ENCODE results near the gene PSRC1.

DNA sequence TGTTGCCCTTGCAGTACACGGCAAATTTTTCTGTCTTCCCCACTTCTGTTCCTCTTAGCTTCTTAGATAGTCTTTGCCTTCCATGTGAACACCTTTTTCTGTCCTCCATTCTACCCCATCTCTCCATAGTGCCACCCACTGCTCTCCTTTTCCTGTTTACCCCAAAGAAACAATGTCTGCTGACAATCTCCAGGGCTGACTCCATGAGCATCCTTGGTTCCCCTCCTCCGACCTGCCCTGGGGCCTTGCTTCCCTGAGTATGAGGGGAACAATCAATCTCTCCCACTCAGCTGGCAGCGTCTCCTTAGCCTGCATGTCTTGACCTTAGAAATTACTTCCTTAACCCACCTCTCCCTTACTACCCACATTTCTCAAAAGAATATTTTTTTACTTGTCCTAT, 36.2 kb upstream of the PSRC1 start:
- TF ChIP-seq, protein P1, sequence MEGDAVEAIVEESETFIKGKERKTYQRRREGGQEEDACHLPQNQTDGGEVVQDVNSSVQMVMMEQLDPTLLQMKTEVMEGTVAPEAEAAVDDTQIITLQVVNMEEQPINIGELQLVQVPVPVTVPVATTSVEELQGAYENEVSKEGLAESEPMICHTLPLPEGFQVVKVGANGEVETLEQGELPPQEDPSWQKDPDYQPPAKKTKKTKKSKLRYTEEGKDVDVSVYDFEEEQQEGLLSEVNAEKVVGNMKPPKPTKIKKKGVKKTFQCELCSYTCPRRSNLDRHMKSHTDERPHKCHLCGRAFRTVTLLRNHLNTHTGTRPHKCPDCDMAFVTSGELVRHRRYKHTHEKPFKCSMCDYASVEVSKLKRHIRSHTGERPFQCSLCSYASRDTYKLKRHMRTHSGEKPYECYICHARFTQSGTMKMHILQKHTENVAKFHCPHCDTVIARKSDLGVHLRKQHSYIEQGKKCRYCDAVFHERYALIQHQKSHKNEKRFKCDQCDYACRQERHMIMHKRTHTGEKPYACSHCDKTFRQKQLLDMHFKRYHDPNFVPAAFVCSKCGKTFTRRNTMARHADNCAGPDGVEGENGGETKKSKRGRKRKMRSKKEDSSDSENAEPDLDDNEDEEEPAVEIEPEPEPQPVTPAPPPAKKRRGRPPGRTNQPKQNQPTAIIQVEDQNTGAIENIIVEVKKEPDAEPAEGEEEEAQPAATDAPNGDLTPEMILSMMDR (conservative IDR thresholded peaks at IDR 0.05; ENCODE audit: low read length), result no peak
- no peak for TF ChIP-seq EZH2phosphoT487 (IDR thresholded peaks at IDR 0.05; ENCODE audit: borderline replicate concordance, low read depth, low read length)

Measured in OCI-LY7 (cell line).